GM10266 (cell line): Measurements from ENCODE around the gene SCN4A.
"Not testable (repeated sequence)": the region's sequence is repeated elsewhere in the genome, so short reads cannot be mapped to it uniquely, and the experiment has no call there.

ENCODE experiments used
- DNase-seq: peaks from one replicate; pipeline ENCODE4 v3.0.0; 2012; ENCODE audit errors: extremely low spot score
- TF ChIP-seq, protein P1 (sequence below): IDR thresholded peaks from 2 replicates; pipeline ENCODE4 v1.5.1; 2012; ENCODE audit warnings: mild to moderate bottlenecking, low read depth; ENCODE audit not compliant: control insufficient read depth, insufficient read depth; ENCODE audit errors: missing control alignments

SCN4A gene

DNA sequence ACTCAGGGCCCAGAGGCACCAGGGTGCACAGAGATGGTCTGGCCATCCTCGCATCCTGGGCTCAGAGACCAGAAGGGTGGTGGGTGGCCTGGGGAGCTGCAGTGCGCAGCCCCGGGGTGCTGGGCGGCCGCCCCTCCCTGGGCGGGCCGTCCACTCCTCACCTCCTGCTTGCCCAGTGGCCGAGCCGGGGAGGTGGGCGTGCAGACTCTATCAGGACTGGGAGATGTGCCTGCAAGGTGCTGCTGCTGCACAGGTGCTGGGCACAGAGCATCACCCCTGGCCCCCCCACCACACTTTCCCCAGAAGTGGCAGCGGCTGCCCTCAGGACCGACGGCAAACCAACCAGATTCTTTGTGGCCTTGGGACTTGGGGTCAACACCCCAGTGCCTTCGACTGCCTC is at the start of gene SCN4A:
Gene SCN4A (minus strand): TSS at position 123 of the 400 bp plus-strand sequence. CDS start 77 bp downstream, at position 46.
- DNase-seq, result no peak
- TF ChIP-seq, protein P1, sequence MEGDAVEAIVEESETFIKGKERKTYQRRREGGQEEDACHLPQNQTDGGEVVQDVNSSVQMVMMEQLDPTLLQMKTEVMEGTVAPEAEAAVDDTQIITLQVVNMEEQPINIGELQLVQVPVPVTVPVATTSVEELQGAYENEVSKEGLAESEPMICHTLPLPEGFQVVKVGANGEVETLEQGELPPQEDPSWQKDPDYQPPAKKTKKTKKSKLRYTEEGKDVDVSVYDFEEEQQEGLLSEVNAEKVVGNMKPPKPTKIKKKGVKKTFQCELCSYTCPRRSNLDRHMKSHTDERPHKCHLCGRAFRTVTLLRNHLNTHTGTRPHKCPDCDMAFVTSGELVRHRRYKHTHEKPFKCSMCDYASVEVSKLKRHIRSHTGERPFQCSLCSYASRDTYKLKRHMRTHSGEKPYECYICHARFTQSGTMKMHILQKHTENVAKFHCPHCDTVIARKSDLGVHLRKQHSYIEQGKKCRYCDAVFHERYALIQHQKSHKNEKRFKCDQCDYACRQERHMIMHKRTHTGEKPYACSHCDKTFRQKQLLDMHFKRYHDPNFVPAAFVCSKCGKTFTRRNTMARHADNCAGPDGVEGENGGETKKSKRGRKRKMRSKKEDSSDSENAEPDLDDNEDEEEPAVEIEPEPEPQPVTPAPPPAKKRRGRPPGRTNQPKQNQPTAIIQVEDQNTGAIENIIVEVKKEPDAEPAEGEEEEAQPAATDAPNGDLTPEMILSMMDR, result no peak

DNA sequence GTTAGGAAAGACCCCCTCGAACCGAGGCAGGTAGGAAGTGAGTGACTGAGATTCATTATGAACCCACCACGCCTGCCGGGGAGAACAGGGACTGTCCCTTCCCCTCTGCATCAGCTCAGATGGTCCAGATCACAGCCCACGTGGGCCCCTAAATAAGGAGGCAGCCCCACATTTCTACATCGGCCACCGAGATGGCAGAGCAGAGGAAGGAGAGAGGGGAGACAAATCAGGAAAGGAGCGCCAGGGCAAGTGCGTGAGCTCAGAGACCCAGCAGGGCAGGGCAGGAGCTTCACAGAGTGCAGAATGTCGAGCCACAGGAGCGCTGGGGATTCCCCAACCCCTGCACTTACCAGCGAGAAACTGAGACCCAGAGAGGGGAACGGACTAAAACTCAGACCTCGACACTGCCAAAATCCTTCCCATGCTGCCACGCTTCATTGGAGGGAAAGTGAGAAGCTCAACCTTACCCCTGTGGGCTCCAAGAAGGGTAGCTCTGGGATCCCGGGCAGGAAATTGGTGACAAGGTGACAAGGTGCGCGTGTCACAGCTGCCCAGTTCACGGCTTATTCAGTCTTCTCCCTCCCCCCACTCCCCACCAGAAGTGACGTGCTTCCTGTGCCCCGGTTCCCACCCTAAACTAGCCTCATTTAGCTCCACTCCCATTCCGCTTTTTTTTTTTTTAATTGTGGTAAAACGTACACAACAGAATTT is 47.5 kb upstream of the SCN4A start, which contains the start of gene ICAM2:
Gene ICAM2 (minus strand): TSS at position 578 of the 711 bp plus-strand sequence. CDS start 13,942 bp downstream, outside the sequence.
- TF ChIP-seq, protein P1, result no peak
- peak; percentile 63 for DNase-seq

DNA sequence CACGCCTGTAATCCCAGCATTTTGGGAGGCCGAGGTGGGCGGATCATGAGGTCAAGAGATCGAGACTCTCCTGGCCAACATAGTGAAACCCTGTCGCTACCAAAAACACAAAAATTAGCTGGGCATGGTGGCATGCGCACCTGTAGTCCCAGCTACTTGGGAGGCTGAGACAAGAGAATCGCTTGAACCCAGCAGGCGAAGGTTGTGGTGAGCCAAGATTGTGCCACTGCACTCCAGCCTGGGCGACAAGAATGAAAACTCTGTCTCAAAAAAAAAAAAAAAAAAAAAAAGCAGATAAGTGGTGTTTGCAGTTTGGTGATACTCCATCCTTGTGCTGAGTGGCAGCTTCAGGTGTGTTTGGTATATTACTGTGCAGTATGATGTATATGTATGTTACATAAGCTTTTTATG is 46.8 kb upstream of the SCN4A start:
- not testable (repeated sequence) for DNase-seq

DNA sequence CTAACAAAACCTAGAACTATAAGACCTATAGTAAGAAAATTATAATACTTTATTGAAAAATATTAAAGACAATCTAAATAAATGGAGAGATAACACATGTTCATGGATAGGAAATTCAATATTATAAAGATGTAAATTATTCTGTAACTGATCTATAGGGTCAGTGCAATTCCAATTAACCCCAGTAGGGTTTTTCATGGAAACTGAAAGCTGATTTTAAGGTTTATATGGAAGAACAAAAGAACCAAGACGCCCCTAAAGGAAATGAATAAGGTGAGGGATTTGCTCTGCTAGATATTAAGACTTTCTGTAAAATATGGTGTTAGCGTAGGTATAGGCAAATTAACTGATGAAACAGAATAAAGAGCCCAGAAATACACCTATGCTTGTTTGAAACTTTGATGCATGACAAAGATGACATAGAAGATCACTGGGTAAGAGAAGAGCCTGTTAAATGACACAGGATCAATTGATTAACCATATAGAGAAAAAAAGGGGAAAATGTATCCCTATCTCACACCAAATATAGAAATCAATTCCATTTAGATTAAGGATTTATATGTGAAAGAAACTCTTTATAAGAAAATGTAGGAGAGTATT is 44.8 kb upstream of the SCN4A start:
- DNase-seq, result no peak
- TF ChIP-seq, protein P1, result no peak

DNA sequence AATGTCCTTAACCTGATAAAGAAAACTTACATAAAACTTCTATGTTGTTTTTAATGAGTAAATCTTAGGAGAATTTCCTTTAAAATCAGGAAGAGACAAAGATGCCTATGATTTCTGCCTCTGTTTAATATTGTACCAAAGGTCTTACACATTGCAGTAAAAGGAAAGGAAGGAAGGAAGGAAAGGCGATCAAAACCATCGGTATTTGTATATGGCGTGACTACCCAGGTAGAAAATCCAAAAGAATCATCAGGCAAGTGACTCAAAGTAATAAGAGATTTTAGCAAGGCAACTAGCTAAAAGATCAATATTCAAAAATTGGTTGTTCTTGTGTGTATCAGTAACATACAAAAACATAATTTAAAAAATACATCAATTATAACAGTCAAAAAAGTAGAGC is 44.3 kb upstream of the SCN4A start:
- TF ChIP-seq, protein P1, result no peak
- no peak for DNase-seq

DNA sequence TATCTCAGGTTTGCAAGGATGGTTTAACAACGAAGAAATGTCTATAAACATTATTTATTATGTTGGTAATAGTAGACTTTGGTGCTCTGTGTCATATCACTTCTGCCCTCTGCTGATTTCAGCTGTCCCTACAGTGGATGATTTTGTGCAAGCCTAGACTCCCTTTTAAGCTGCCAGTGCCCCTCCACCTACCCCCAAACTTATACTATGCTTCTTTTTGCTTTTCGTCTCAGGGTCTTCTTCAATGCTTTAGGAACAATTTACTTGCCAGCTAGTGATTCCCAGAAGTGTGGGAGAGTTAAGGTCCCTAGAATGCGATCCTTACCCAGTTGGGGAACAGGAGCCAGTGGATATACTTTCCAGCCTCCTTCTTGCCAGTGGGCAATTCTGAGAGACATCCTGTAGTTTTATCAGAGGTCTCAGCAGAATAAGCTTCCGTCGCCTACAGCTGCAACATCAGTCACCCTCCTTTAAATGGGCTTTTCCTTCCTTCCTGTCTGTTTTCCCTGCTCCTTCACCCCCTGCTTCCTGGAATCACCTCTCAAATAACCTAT is 43.6 kb upstream of the SCN4A start:
- TF ChIP-seq, protein P1, result peak; percentile 33
- DNase-seq, result no peak

DNA sequence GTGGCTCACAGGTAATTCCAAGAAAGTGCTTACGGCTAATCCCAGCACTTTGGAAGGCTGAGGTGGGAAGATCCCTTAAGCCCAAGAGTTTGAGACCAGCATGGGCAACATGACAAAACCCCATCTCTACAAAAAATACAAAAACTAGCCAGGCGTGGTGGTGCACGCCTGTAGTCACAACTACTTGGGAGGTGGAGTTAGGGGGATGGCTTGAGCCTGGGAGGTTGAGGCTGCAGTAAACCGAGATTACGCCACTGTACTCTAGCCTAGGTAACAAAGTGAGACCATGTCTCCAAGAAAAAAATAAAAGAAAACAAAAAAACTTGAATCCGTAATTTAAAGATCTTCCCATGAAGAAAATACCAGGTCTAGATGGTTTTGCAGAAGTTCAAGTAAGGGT is 42.7 kb upstream of the SCN4A start:
- TF ChIP-seq, protein P1, result no peak
- DNase-seq, result no peak
